ENCODE measurements around the gene DBT. TPM values are rescaled to one million over a fixed set of nuclear protein-coding genes. Genes with fewer than 3 reads are reported as not detected.
A peak's percentile ranks its signal among the peaks of the same experiment; 100 is the strongest.

DBT gene
- total and polyA plus RNA-seq, 2 of the 13 experiments (the other 11 are each of a cell fraction or from before 2014, with no cell fraction given): 3.3 to 10.2 TPM

GRCh38 chr1:100246738-100247137, 2.9 kb downstream of the DBT start:
- WGBS (ENCODE audit: low lambda C conversion rate): 81% methylated on average over 4 of the region's 4 CpGs
- ChIA-PET CTCF (ENCODE audit: low intra/inter-chr PET ratio, low total read pairs) (no interaction called here), POLR2A (no interaction called here)
- H3K4me1 ChIP-seq (ENCODE audit: insufficient read depth, low read length): peaks cover 27% of the 10 kb centered on the region
- BruUV-seq (replicated peaks): no TSS peak
- no peak for DNase-seq (ENCODE audit: low spot score)
- H2AFZ ChIP-seq (ENCODE audit: low read length): no peak overlapping the region
- peaks cover 22% of the 10 kb centered on the region for H3K79me2 ChIP-seq (ENCODE audit: insufficient read depth, low read length)
- H3K9me3 ChIP-seq (ENCODE audit: low read length): no peaks in the 10 kb centered on the region
- H4K20me1 ChIP-seq (ENCODE audit: insufficient read depth, low read length): no peaks in the 10 kb centered on the region
- H3K9ac ChIP-seq (ENCODE audit: insufficient read depth, low read depth, low read length): no peak overlapping the region
- peaks cover 0 to 3% of the 10 kb centered on the region in 2 experiments; a peak in 1 of 5 replicates for H3K27me3 ChIP-seq (ENCODE audit: control insufficient read depth in 1 of 2, insufficient read depth in 2 of 2, low read length in 2 of 2)
- intact Hi-C loops (cut with micrococcal nuclease; ENCODE audit: unreplicated experiment): no loop called here
- H3K4me3 ChIP-seq (replicated peaks in 1 of 3; ENCODE audit: insufficient read depth in 1 of 3, low read depth in 2 of 3, low read length in 3 of 3): no peak overlapping the region
- no peak for TF ChIP-seq UBTF (CRISPR knock-in tag; IDR thresholded peaks at IDR 0.05)
- H3K36me3 ChIP-seq (replicated peaks in 1 of 2; ENCODE audit: control insufficient read depth in 1 of 2, insufficient read depth in 2 of 2, low read length in 2 of 2): no peaks in the 10 kb centered on the region
- ATAC-seq: no peak
- 0 out of 2 replicates have a peak overlapping the region, but pooled peaks have one; percentile 15 for H3K4me2 ChIP-seq (ENCODE audit: low read depth, low read length)
- in situ Hi-C loops (cut with HindIII; ENCODE audit: extremely low pct_ligation_motif_present, low pct_unique_long_range_greater_than_20kb): no loop called here
- no peak overlapping the region for H3K27ac ChIP-seq (ENCODE audit: extremely low read length, insufficient read depth, low read length)
- FAIRE-seq: no peak

- Histone ChIP-seq H3K4me2 (ENCODE audit: low read depth, low read length) (no peak overlapping the region), H4K20me1 (ENCODE audit: insufficient read depth, low read length) (no peaks in the 10 kb centered on the region), H3K4me1 (ENCODE audit: insufficient read depth, low read length) (no peaks in the 10 kb centered on the region), H3K36me3 (replicated peaks in 1 of 2; ENCODE audit: control insufficient read depth in 1 of 2, insufficient read depth in 2 of 2, low read length in 2 of 2) (peaks cover 2 to 10% of the 10 kb centered on the region in 2 experiments; a peak in 4 of 5 replicates), H3K79me2 (ENCODE audit: insufficient read depth, low read length) (peaks cover 2% of the 10 kb centered on the region), H3K27me3 (ENCODE audit: control insufficient read depth in 1 of 2, insufficient read depth in 2 of 2, low read length in 2 of 2) (peaks cover 0 to 1% of the 10 kb centered on the region in 2 experiments; a peak in 1 of 5 replicates), H2AFZ (ENCODE audit: low read length) (no peak overlapping the region), H3K27ac (ENCODE audit: extremely low read length, insufficient read depth, low read length) (no peak overlapping the region), H3K9me3 (ENCODE audit: low read length) (no peaks in the 10 kb centered on the region), H3K4me3 (replicated peaks in 1 of 3; ENCODE audit: insufficient read depth in 1 of 3, low read depth in 2 of 3, low read length in 3 of 3) (no peak overlapping the region), H3K9ac (ENCODE audit: insufficient read depth, low read depth, low read length) (no peak overlapping the region)
- TF ChIP-seq MED1 (CRISPR knock-in tag; IDR thresholded peaks at IDR 0.05) (no peak), SP140L (CRISPR knock-in tag; IDR thresholded peaks at IDR 0.05; ENCODE audit: borderline replicate concordance) (no peak), ZNF264 (CRISPR knock-in tag; IDR thresholded peaks at IDR 0.05) (no peak), ZNF780A (CRISPR knock-in tag; IDR thresholded peaks at IDR 0.05) (no peak), NR0B2 (CRISPR knock-in tag; IDR thresholded peaks at IDR 0.05) (no peak), ARNTL (CRISPR knock-in tag; IDR thresholded peaks at IDR 0.05) (no peak), ZNF556 (CRISPR knock-in tag; IDR thresholded peaks at IDR 0.05; ENCODE audit: borderline replicate concordance) (no peak)
- POLR2A ChIA-PET: interaction anchor here (1.1 kb wide), 1 partner anchor 9 kb away, joined by 4 read pairs; the partner anchor contains the start of gene DBT
- CTCF ChIA-PET (ENCODE audit: low intra/inter-chr PET ratio, low total read pairs): no interaction called here
- 97% methylated on average over 4 of the region's 4 CpGs for WGBS (ENCODE audit: low lambda C conversion rate)
- BruUV-seq (replicated peaks): no TSS peak
- in situ Hi-C loops (cut with HindIII; ENCODE audit: extremely low pct_ligation_motif_present, low pct_unique_long_range_greater_than_20kb) (no loop called here), intact Hi-C loops (cut with micrococcal nuclease; ENCODE audit: unreplicated experiment) (no loop called here)
- DNase-seq (ENCODE audit: low spot score) (no peak), ATAC-seq (no peak), FAIRE-seq (no peak)
These were observed 9.0 kb downstream of the DBT start for GRCh38 chr1:100240631-100241030.
